ENCODE measurements around the gene DNASE1L2.
"Not testable (repeated sequence)": the region's sequence is repeated elsewhere in the genome, so short reads cannot be mapped to it uniquely, and the experiment has no call there.

Gene DNASE1L2

DNA sequence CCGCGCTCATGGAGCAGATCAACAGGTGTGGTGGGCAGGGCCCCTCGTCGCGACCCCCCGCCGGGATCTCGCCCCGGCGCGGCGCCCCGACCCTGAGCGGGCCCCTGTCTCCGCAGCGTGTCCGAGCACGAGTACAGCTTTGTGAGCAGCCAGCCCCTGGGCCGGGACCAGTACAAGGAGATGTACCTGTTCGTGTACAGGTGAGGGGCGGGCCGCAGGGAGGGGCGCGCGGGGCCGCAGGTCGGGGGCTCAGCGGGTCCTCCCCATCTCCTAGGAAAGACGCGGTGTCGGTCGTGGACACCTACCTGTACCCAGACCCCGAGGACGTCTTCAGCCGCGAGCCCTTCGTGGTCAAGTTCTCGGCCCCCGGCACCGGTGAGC lies 848 bp downstream of the DNASE1L2 start:
- H3K4me3 ChIP-seq (ENCODE audit: low read length) = peak overlapping the region; percentile 56

GRCh38 chr16:2237493-2238149 lies 1.4 kb downstream of the DNASE1L2 start:
- no peaks in the 10 kb centered on the region for H3K9me3 ChIP-seq (ENCODE audit: control insufficient read depth, low read length)
- peaks cover 37% of the 10 kb centered on the region for H3K36me3 ChIP-seq (ENCODE audit: control insufficient read depth, insufficient read depth, low read length, severe bottlenecking)
- H3K27me3 ChIP-seq (replicated peaks; ENCODE audit: control insufficient read depth, insufficient read depth, low read length) = no peaks in the 10 kb centered on the region
- no peak overlapping the region for H3K9ac ChIP-seq (ENCODE audit: low read length)
- peaks cover 19% of the 10 kb centered on the region for H3K4me1 ChIP-seq (ENCODE audit: control insufficient read depth, insufficient read depth, low read length)
- H3K4me3 ChIP-seq (ENCODE audit: low read length) = no peak overlapping the region
- DNase-seq (ENCODE audit: low read depth) = no peak

More for the DNA sequence above, 848 bp downstream of the DNASE1L2 start:
- Histone ChIP-seq H3K9me3 (ENCODE audit: control insufficient read depth, low read length) (no peaks in the 10 kb centered on the region), H3K27me3 (replicated peaks; ENCODE audit: control insufficient read depth, insufficient read depth, low read length) (no peaks in the 10 kb centered on the region), H3K36me3 (ENCODE audit: control insufficient read depth, insufficient read depth, low read length, severe bottlenecking) (peaks cover 37% of the 10 kb centered on the region), H3K4me1 (ENCODE audit: control insufficient read depth, insufficient read depth, low read length) (peaks cover 19% of the 10 kb centered on the region), H3K9ac (ENCODE audit: low read length) (peak overlapping the region; percentile 60)
- DNase-seq (ENCODE audit: low read depth) = no peak

GRCh38 chr16:2238150-2238837 lies 2.0 kb downstream of the DNASE1L2 start:
- peaks cover 19% of the 10 kb centered on the region for H3K4me1 ChIP-seq (ENCODE audit: control insufficient read depth, insufficient read depth, low read length)
- peaks cover 37% of the 10 kb centered on the region for H3K36me3 ChIP-seq (ENCODE audit: control insufficient read depth, insufficient read depth, low read length, severe bottlenecking)
- DNase-seq (ENCODE audit: low read depth) = no peak
- no peak overlapping the region for H3K4me3 ChIP-seq (ENCODE audit: low read length)
- H3K9me3 ChIP-seq (ENCODE audit: control insufficient read depth, low read length) = no peaks in the 10 kb centered on the region
- no peaks in the 10 kb centered on the region for H3K27me3 ChIP-seq (replicated peaks; ENCODE audit: control insufficient read depth, insufficient read depth, low read length)
- no peak overlapping the region for H3K9ac ChIP-seq (ENCODE audit: low read length)

GRCh38 chr16:2238838-2239675 lies 2.8 kb downstream of the DNASE1L2 start:
- Histone ChIP-seq H3K4me3 (ENCODE audit: low read length) (no peak overlapping the region), H3K27me3 (replicated peaks; ENCODE audit: control insufficient read depth, insufficient read depth, low read length) (no peaks in the 10 kb centered on the region), H3K4me1 (ENCODE audit: control insufficient read depth, insufficient read depth, low read length) (peaks cover 19% of the 10 kb centered on the region), H3K9me3 (ENCODE audit: control insufficient read depth, low read length) (no peaks in the 10 kb centered on the region), H3K36me3 (ENCODE audit: control insufficient read depth, insufficient read depth, low read length, severe bottlenecking) (peaks cover 37% of the 10 kb centered on the region), H3K9ac (ENCODE audit: low read length) (no peak overlapping the region)
- DNase-seq (ENCODE audit: low read depth) = no peak

- not testable (repeated sequence) for DNase-seq (ENCODE audit: low read depth); H3K9ac ChIP-seq (ENCODE audit: low read length); H3K9me3 ChIP-seq (ENCODE audit: control insufficient read depth, low read length); H3K4me3 ChIP-seq (ENCODE audit: low read length); H3K27me3 ChIP-seq (replicated peaks; ENCODE audit: control insufficient read depth, insufficient read depth, low read length)
- Histone ChIP-seq H3K4me1 (ENCODE audit: control insufficient read depth, insufficient read depth, low read length) (peaks cover 19% of the 10 kb centered on the region), H3K36me3 (ENCODE audit: control insufficient read depth, insufficient read depth, low read length, severe bottlenecking) (peaks cover 39% of the 10 kb centered on the region)
Observed at GRCh38 chr16:2240331-2240730, 4.1 kb downstream of the DNASE1L2 start.

DNA sequence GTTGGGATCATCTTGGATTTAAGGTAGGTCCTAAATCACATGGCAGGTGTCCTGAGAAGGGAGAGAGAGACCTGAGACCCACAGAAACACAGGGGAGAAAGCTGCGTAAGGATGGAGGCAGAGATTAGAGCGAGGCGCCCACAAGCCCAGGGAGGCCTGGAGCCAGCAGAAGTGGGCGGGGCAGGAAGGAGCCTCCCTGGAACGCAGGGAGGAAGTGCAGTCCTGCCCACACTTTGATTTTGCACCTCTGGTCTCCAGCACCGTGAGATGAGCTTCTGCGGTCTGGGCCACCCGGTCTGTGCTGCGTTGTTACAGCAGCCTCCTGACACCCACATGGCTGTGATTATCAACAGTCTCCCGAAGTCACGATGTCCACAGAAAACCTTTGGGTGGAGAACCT lies 6.4 kb downstream of the DNASE1L2 start:
- Histone ChIP-seq H3K9me3 (ENCODE audit: control insufficient read depth, low read length) (no peaks in the 10 kb centered on the region), H3K36me3 (ENCODE audit: control insufficient read depth, insufficient read depth, low read length, severe bottlenecking) (peaks cover 52% of the 10 kb centered on the region), H3K27me3 (replicated peaks; ENCODE audit: control insufficient read depth, insufficient read depth, low read length) (no peaks in the 10 kb centered on the region), H3K4me1 (ENCODE audit: control insufficient read depth, insufficient read depth, low read length) (peaks cover 15% of the 10 kb centered on the region), H3K4me3 (ENCODE audit: low read length) (no peak overlapping the region), H3K9ac (ENCODE audit: low read length) (no peak overlapping the region)
- no peak for DNase-seq (ENCODE audit: low read depth)

GRCh38 chr16:2243031-2243528 lies 6.8 kb downstream of the DNASE1L2 start:
- Histone ChIP-seq H3K9me3 (ENCODE audit: control insufficient read depth, low read length) (no peaks in the 10 kb centered on the region), H3K9ac (ENCODE audit: low read length) (no peak overlapping the region), H3K27me3 (replicated peaks; ENCODE audit: control insufficient read depth, insufficient read depth, low read length) (no peaks in the 10 kb centered on the region), H3K4me1 (ENCODE audit: control insufficient read depth, insufficient read depth, low read length) (peaks cover 15% of the 10 kb centered on the region), H3K36me3 (ENCODE audit: control insufficient read depth, insufficient read depth, low read length, severe bottlenecking) (peaks cover 52% of the 10 kb centered on the region), H3K4me3 (ENCODE audit: low read length) (no peak overlapping the region)
- DNase-seq (ENCODE audit: low read depth) = no peak

- H3K27me3 ChIP-seq (replicated peaks; ENCODE audit: control insufficient read depth, insufficient read depth, low read length) = no peaks in the 10 kb centered on the region
- H3K9ac ChIP-seq (ENCODE audit: low read length) = no peak overlapping the region
- no peak for DNase-seq (ENCODE audit: low read depth)
- no peaks in the 10 kb centered on the region for H3K9me3 ChIP-seq (ENCODE audit: control insufficient read depth, low read length)
- no peak overlapping the region for H3K4me3 ChIP-seq (ENCODE audit: low read length)
- H3K4me1 ChIP-seq (ENCODE audit: control insufficient read depth, insufficient read depth, low read length) = peaks cover 8% of the 10 kb centered on the region
- H3K36me3 ChIP-seq (ENCODE audit: control insufficient read depth, insufficient read depth, low read length, severe bottlenecking) = peaks cover 52% of the 10 kb centered on the region
Observed at GRCh38 chr16:2243781-2244180, 7.5 kb downstream of the DNASE1L2 start.

GRCh38 chr16:2244301-2244700 lies 8.1 kb downstream of the DNASE1L2 start:
- H3K9me3 ChIP-seq (ENCODE audit: control insufficient read depth, low read length) = no peaks in the 10 kb centered on the region
- H3K9ac ChIP-seq (ENCODE audit: low read length) = no peak overlapping the region
- no peak overlapping the region for H3K4me3 ChIP-seq (ENCODE audit: low read length)
- no peak for DNase-seq (ENCODE audit: low read depth)
- peaks cover 4% of the 10 kb centered on the region for H3K4me1 ChIP-seq (ENCODE audit: control insufficient read depth, insufficient read depth, low read length)
- H3K36me3 ChIP-seq (ENCODE audit: control insufficient read depth, insufficient read depth, low read length, severe bottlenecking) = peaks cover 52% of the 10 kb centered on the region
- H3K27me3 ChIP-seq (replicated peaks; ENCODE audit: control insufficient read depth, insufficient read depth, low read length) = no peaks in the 10 kb centered on the region

DNA sequence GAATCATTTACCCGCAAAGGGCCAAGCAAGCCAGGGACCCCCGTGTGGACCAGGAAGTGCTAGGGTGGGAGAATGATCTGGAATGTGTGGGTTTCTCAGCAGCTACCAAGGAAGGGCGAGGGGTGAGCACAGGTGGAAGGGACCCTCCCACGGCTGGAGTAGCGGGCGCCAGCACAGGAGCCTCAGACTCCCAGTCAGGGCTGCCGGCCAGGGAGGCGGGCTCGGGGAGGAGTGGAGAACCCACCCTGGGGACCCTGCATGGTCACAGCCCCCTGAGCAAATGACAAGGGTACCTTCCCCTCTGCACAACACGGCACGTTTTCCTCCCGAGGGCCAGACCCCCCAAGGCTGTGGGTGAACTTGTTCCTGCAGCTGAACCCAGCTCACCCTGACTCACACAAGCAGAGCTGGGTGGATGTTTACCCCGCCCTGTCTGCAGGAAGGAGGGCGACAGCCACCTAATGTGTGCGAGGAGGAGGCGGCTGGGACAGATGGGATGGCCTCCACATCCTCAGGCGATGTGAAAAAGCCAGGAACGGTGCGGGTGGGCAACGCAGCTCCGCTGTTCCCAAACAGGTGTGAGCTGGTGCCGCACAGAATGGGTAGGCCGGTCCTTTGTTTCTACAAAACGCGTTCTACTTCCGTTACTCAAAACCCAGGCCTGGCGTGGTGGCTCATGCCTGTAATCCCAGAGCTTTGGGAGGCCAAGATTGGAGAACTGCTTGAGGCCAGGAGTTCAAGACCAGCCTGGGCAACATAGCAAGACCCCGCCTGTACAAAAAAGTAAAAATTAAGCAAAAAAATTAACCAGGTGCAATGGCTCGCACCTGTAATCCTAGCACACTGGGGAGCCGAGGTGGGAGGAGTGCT lies 8.9 kb downstream of the DNASE1L2 start:
- H3K4me1 ChIP-seq (ENCODE audit: control insufficient read depth, insufficient read depth, low read length) = peaks cover under 1% of the 10 kb centered on the region

More for the DNA sequence above, 8.9 kb downstream of the DNASE1L2 start:
- H3K36me3 ChIP-seq (ENCODE audit: control insufficient read depth, insufficient read depth, low read length, severe bottlenecking) = peaks cover 49% of the 10 kb centered on the region
- H3K9ac ChIP-seq (ENCODE audit: low read length) = no peak overlapping the region
- H3K27me3 ChIP-seq (replicated peaks; ENCODE audit: control insufficient read depth, insufficient read depth, low read length) = no peaks in the 10 kb centered on the region
- no peak for DNase-seq (ENCODE audit: low read depth)
- no peaks in the 10 kb centered on the region for H3K9me3 ChIP-seq (ENCODE audit: control insufficient read depth, low read length)
- no peak overlapping the region for H3K4me3 ChIP-seq (ENCODE audit: low read length)

All from adipocyte (in vitro differentiated cells).